IMR-90 (cell line): Measurements from ENCODE around the gene ERGIC1. TPM values are rescaled to one million over a fixed set of nuclear protein-coding genes. Genes with fewer than 3 reads are reported as not detected.
A peak's percentile ranks its signal among the peaks of the same experiment; 100 is the strongest.

Source experiments
- ATAC-seq: fragments of 200-7000 bp; cut with Tn5 transposase; 2 replicates; pipeline ENCODE4 v1.9.1; 2020; ENCODE audit warnings: low read depth, mild to moderate bottlenecking, moderate library complexity
- BruUV-seq: library from RNA; stranded (reverse); fragments of 400-500 nt; replicated peaks from 2 replicates; lab custom pipeline; 2021; lab: Mats Ljungman, UMichigan
- CTCF ChIA-PET: fragments of 300-600 bp; formaldehyde crosslinking; extraction: SDS; loops from one replicate; lab custom pipeline; 2021; ENCODE audit warnings: antibody characterized with exemption; lab: Yijun Ruan, JAX
- POLR2A ChIA-PET: fragments of 300-600 bp; sonication (Branson Sonifier 250); formaldehyde crosslinking; loops from one replicate; lab custom pipeline; 2022; ENCODE audit warnings: antibody characterized with exemption; ENCODE audit not compliant: unreplicated experiment; lab: Charles Lee
- DNase-seq: peaks from one replicate; pipeline ENCODE4 v3.0.0; 2013
- H2AFZ ChIP-seq: replicated peaks from 2 replicates; pipeline ENCODE3; 2013; ENCODE audit warnings: low read length, mild to moderate bottlenecking; ENCODE audit not compliant: poor library complexity
- H2AK5ac ChIP-seq: 2 replicates; pipeline ENCODE4 v1.6.1; 2013; ENCODE audit warnings: low read depth, low read length, inconsistent platforms
- H2AK9ac ChIP-seq: replicated peaks from 2 replicates; pipeline ENCODE3; 2013; ENCODE audit warnings: mild to moderate bottlenecking, low read depth, low read length, moderate library complexity; ENCODE audit not compliant: poor library complexity
- H2BK120ac ChIP-seq: 2 replicates; pipeline ENCODE4 v1.6.1; 2013; ENCODE audit warnings: low read depth, low read length, inconsistent platforms
- H2BK15ac ChIP-seq: 3 replicates; pipeline ENCODE4 v1.6.1; 2013; ENCODE audit warnings: low read depth, low read length, inconsistent platforms
- H2BK20ac ChIP-seq: 2 replicates; pipeline ENCODE4 v1.6.1; 2013; ENCODE audit warnings: low read depth, mild to moderate bottlenecking, inconsistent platforms, low read length, moderate library complexity
- H2BK5ac ChIP-seq: 2 replicates; pipeline ENCODE4 v1.6.1; 2013; ENCODE audit warnings: mild to moderate bottlenecking, low read depth, low read length, inconsistent platforms; ENCODE audit not compliant: poor library complexity, severe bottlenecking
- H3K14ac ChIP-seq: replicated peaks from 2 replicates; pipeline ENCODE4 v1.6.1; 2013; ENCODE audit warnings: low read depth, low read length, inconsistent platforms
- H3K18ac ChIP-seq: 2 replicates; pipeline ENCODE4 v1.6.1; 2013; ENCODE audit warnings: low read depth, low read length, control low read depth
- H3K23ac ChIP-seq: 2 replicates; pipeline ENCODE4 v1.6.1; 2013; ENCODE audit warnings: low read depth, low read length, inconsistent platforms
- H3K27ac ChIP-seq: 2 replicates; pipeline ENCODE4 v1.5.1; 2013; ENCODE audit warnings: mild to moderate bottlenecking, control low read depth, low read length; ENCODE audit not compliant: insufficient read depth
- H3K27me3 ChIP-seq: 2 replicates; pipeline ENCODE4 v1.6.1; 2013; ENCODE audit warnings: low read length; ENCODE audit not compliant: control insufficient read depth, insufficient read depth
- H3K36me3 ChIP-seq: 2 replicates; pipeline ENCODE4 v1.6.1; 2013; ENCODE audit warnings: low read length, mixed read lengths; ENCODE audit not compliant: control insufficient read depth, insufficient read depth
- H3K4ac ChIP-seq: 2 replicates; pipeline ENCODE4 v1.6.1; 2013; ENCODE audit warnings: low read depth, low read length, inconsistent platforms
- H3K4me1 ChIP-seq: 2 replicates; pipeline ENCODE4 v1.6.1; 2013; ENCODE audit warnings: low read length, mixed read lengths; ENCODE audit not compliant: control insufficient read depth, insufficient read depth
- H3K4me2 ChIP-seq: 2 replicates; pipeline ENCODE4 v1.6.1; 2013; ENCODE audit warnings: low read depth, mild to moderate bottlenecking, control low read depth, low read length, moderate library complexity
- H3K4me3 ChIP-seq: 2 replicates; pipeline ENCODE4 v1.5.1; 2013; ENCODE audit warnings: low read depth, mild to moderate bottlenecking, control low read depth, low read length, moderate library complexity; ENCODE audit not compliant: insufficient read depth
- H3K56ac ChIP-seq: 2 replicates; pipeline ENCODE4 v1.6.1; 2013; ENCODE audit warnings: low read length, inconsistent platforms; ENCODE audit not compliant: insufficient read depth; ENCODE audit errors: extremely low read depth
- H3K79me1 ChIP-seq, 2 experiments: 2 replicates each; pipeline ENCODE4 v1.6.1; 2013; ENCODE audit warnings: low read length in 2 of 2, inconsistent platforms in 1 of 2, low read depth in 1 of 2
- H3K9ac ChIP-seq: 2 replicates; pipeline ENCODE4 v1.6.1; 2013; ENCODE audit warnings: low read depth, low read length, control low read depth
- H3K9me1 ChIP-seq: 2 replicates; pipeline ENCODE4 v1.6.1; 2013; ENCODE audit warnings: low read length, inconsistent platforms; ENCODE audit not compliant: insufficient read depth
- H3K9me3 ChIP-seq: 2 replicates; pipeline ENCODE4 v1.6.1; 2013; ENCODE audit warnings: low read length; ENCODE audit not compliant: control insufficient read depth, insufficient read depth
- H4K20me1 ChIP-seq: 2 replicates; pipeline ENCODE4 v1.6.1; 2013; ENCODE audit warnings: low read length, inconsistent platforms; ENCODE audit not compliant: insufficient read depth
- H4K5ac ChIP-seq: 2 replicates; pipeline ENCODE4 v1.6.1; 2013; ENCODE audit warnings: mild to moderate bottlenecking, low read depth, low read length, control low read depth
- H4K8ac ChIP-seq, 2 experiments: 2 replicates each; pipeline ENCODE4 v1.6.1; 2013; ENCODE audit warnings: low read depth in 2 of 2, low read length in 2 of 2, control low read depth in 1 of 2, inconsistent platforms in 1 of 2
- H4K91ac ChIP-seq: 2 replicates; pipeline ENCODE4 v1.6.1; 2013; ENCODE audit warnings: low read depth, low read length, inconsistent platforms; ENCODE audit not compliant: insufficient read depth
- CEBPB ChIP-seq: IDR thresholded peaks from 2 replicates; pipeline ENCODE4 v1.6.1; 2012; ENCODE audit warnings: low read depth, low read length, improper control_type of control experiment
- CHD1 ChIP-seq: IDR thresholded peaks from 2 replicates; pipeline ENCODE4 v1.6.1; 2012; ENCODE audit warnings: low read depth, low read length, improper control_type of control experiment
- CTCF ChIP-seq: conservative IDR thresholded peaks from 2 replicates; pipeline ENCODE4 v1.5.1; 2012; ENCODE audit warnings: mild to moderate bottlenecking, low read depth, low read length, improper control_type of control experiment
- ELK1 ChIP-seq: fragments of 150-350 bp; IDR thresholded peaks from 2 replicates; pipeline ENCODE4 v1.6.1; 2016; ENCODE audit warnings: low read depth, mild to moderate bottlenecking, low read length, moderate library complexity, borderline replicate concordance
- FOS ChIP-seq: fragments of 150-350 bp; IDR thresholded peaks from 2 replicates; pipeline ENCODE4 v1.6.1; 2016; ENCODE audit warnings: low read depth, low read length
- MAFK ChIP-seq: IDR thresholded peaks from 2 replicates; pipeline ENCODE4 v1.6.1; 2012; ENCODE audit warnings: low read depth, low read length, improper control_type of control experiment
- MAZ ChIP-seq: IDR thresholded peaks from 2 replicates; pipeline ENCODE4 v1.6.1; 2012; ENCODE audit warnings: low read depth, mild to moderate bottlenecking, low read length, improper control_type of control experiment, moderate library complexity, borderline replicate concordance
- MXI1 ChIP-seq: IDR thresholded peaks from 2 replicates; pipeline ENCODE4 v1.6.1; 2012; ENCODE audit warnings: low read depth, mild to moderate bottlenecking, low read length, moderate library complexity, borderline replicate concordance
- NFE2L2 ChIP-seq: fragments of 150-350 bp; IDR thresholded peaks from 2 replicates; pipeline ENCODE4 v1.6.1; 2016; ENCODE audit warnings: low read depth, mild to moderate bottlenecking, low read length
- POLR2A ChIP-seq: IDR thresholded peaks from 2 replicates; pipeline ENCODE4 v1.6.1; 2012; ENCODE audit warnings: mild to moderate bottlenecking, low read depth, low read length
- RAD21 ChIP-seq: IDR thresholded peaks from 2 replicates; pipeline ENCODE4 v1.6.1; 2012; ENCODE audit warnings: low read length, improper control_type of control experiment
- RCOR1 ChIP-seq: IDR thresholded peaks from 2 replicates; pipeline ENCODE4 v1.6.1; 2012; ENCODE audit warnings: mild to moderate bottlenecking, low read length, improper control_type of control experiment; ENCODE audit not compliant: insufficient replicate concordance
- SMC3 ChIP-seq: fragments of 150-350 bp; IDR thresholded peaks from 2 replicates; pipeline ENCODE4 v1.6.1; 2016; ENCODE audit warnings: low read depth, mild to moderate bottlenecking, antibody characterized with exemption, low read length, moderate library complexity
- WGBS, 2 experiments: methylation state at CpG; one replicate each; pipeline versions ENCODE4 v1.1.5 to v1.1.7; 2013; ENCODE audit warnings: missing lambda C conversion rate in 2 of 2; ENCODE audit not compliant: insufficient read length in 1 of 2; ENCODE audit errors: extremely low coverage in 2 of 2; 5-methylcytosine and 5-hydroxymethylcytosine counted together
- dilution Hi-C: fragments of 300-500 bp; cut with HindIII; formaldehyde crosslinking; loops from one replicate; pipeline ENCODE4 v1.14.3; 2018; ENCODE audit warnings: low sequenced_read_pairs; ENCODE audit not compliant: unreplicated experiment
- in situ Hi-C: fragments of 300-500 bp; cut with MboI; formaldehyde crosslinking; loops from 3 replicates; pipeline ENCODE4 v1.14.3; 2019; ENCODE audit warnings: low sequenced_read_pairs, inconsistent platforms, mixed read lengths
- intact Hi-C: fragments of 100-400 bp; cut with micrococcal nuclease; formaldehyde crosslinking; loops from 2 replicates; pipeline ENCODE4 v1.10.0; 2022
- polyA plus RNA-seq, 3 experiments: library from polyadenylated mRNA; depleted of rRNA; stranded (reverse); fragments of >200 nt; gene quantifications; 2 replicates each; pipeline ENCODE4 v1.2.3, GENCODE V29; 2012; ENCODE audit warnings: low replicate concordance in 1 of 3
- total RNA-seq: library from RNA; depleted of rRNA; stranded (reverse); fragments of >200 nt; gene quantifications from 2 replicates; pipeline ENCODE4 v1.2.3, GENCODE V29; 2012
- TF ChIP-seq, protein P1 (sequence below): fragments of 150-350 bp; IDR thresholded peaks from 2 replicates; pipeline ENCODE4 v1.6.1; 2017; ENCODE audit warnings: mild to moderate bottlenecking, antibody characterized with exemption, low read length, low read depth

The ERGIC1 gene
- total and polyA plus RNA-seq, 2 of the 4 experiments (the other 2 are of a cell fraction) = 134 to 192 TPM

DNA sequence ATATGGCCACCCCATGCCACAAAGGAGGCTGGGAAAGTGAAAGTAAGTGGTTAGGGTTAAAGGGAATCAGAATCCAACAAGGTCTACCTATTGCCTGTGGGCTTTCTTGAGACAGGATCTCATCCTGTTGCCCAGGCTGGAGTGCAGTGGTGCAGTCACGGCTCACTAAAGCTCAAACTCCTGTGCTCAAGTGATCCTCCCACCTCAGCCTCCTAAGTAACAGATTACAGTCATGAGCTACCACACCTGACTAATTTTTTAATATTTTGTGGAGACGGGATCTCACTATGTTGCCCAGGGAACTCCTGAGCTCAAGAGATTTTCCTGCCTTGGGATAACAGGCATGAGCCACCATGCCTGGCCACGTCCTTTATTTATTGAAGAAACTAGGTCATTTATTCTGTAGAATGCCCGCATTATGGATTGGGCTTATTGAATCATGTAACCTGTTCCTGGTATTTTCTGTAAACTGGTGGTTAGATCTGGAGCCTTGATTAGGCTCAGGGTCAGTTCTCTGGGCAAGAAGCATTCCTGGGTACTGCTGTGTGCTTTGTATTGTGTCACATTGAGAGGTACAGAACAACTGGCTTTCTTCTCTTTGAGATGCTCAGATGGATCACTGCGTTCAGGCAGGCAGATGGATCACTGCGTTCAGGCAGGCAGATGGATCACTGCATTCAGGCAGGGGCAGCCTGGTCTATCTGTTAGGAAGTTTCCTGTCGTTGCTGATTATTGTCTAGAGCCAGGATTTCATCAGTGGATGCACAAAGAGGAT lies 41.6 kb downstream of the ERGIC1 start:
- Histone ChIP-seq H4K20me1 (peaks cover 2% of the 10 kb centered on the region; the same call in 1 of the 2 replicates), H4K91ac (peak overlapping the region; percentile 64; the same call in 1 of the 2 replicates), H3K56ac (no peak overlapping the region), H3K4me3 (no peak overlapping the region), H3K18ac (peak overlapping the region; percentile 7; the same call in 1 of the 2 replicates), H2BK5ac (peak overlapping the region; percentile 30), H2BK15ac (peak overlapping the region; percentile 45; the same call in 2 of the 3 replicates), H3K9ac (peak overlapping the region; percentile 26; the same call in 1 of the 2 replicates), H3K27me3 (no peaks in the 10 kb centered on the region), H4K8ac (peak overlapping the region in 1 of 2 experiments; percentile 59; a peak in 2 of 4 replicates), H3K36me3 (peaks cover 3% of the 10 kb centered on the region), H4K5ac (peak overlapping the region; percentile 77), H3K27ac (no peak overlapping the region), H2AFZ (no peak overlapping the region), H3K9me1 (peaks cover 48% of the 10 kb centered on the region), H3K4ac (peak overlapping the region; percentile 94), H3K4me2 (no peak overlapping the region), H3K79me1 (peaks cover 40 to 91% of the 10 kb centered on the region in 2 experiments), H3K4me1 (peaks cover 45% of the 10 kb centered on the region), H2BK20ac (peak overlapping the region; percentile 57; the same call in 1 of the 2 replicates), H3K14ac (peak overlapping the region; percentile 70), H3K9me3 (no peaks in the 10 kb centered on the region), H2BK120ac (peak overlapping the region; percentile 65), H3K23ac (peak overlapping the region; percentile 58), H2AK5ac (peak overlapping the region; percentile 1; the same call in 1 of the 2 replicates), H2AK9ac (no peak overlapping the region)
- in situ Hi-C loops = no loop called here
- DNase-seq = no peak
- POLR2A ChIA-PET = interaction anchor here (0.5 kb wide), 1 partner anchor 1851 kb away, joined by 3 read pairs; no protein-coding TSS in a partner anchor
- CTCF ChIA-PET = no interaction called here
- 69% methylated on average over 2 of the region's 7 CpGs; no CpG with 5 or more reads in 1 of the 2 experiments for WGBS, 2 experiments
- BruUV-seq = no TSS peak
- dilution Hi-C loops = no loop called here
- intact Hi-C loops = no loop called here
- no peak for ATAC-seq
- TF ChIP-seq POLR2A (no peak), MAFK (no peak), ELK1 (no peak), NFE2L2 (no peak), MAZ (no peak), SMC3 (no peak), CTCF (no peak), CHD1 (no peak), RAD21 (no peak), CEBPB (no peak), FOS (no peak), MXI1 (no peak), RCOR1 (no peak)
- TF ChIP-seq, protein P1, sequence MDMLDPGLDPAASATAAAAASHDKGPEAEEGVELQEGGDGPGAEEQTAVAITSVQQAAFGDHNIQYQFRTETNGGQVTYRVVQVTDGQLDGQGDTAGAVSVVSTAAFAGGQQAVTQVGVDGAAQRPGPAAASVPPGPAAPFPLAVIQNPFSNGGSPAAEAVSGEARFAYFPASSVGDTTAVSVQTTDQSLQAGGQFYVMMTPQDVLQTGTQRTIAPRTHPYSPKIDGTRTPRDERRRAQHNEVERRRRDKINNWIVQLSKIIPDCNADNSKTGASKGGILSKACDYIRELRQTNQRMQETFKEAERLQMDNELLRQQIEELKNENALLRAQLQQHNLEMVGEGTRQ = no peak
